Peyer's patch (tissue), 4 donors: ENCODE data around the gene GOLPH3.

ENCODE experiments used
- CTCF ChIP-seq, 6 experiments: fragments of 450-650 bp in 4 of 6; fragments of 200-600 bp in 2 of 6; sonication (generic) in 1 of 6; IDR thresholded peaks; one replicate each; pipeline ENCODE4 v1.5.1; 2017 to 2019; ENCODE audit warnings: antibody characterized with exemption in 6 of 6, mild to moderate bottlenecking in 3 of 6, moderate library complexity in 1 of 6
- POLR2A ChIP-seq, 2 donors: fragments of 450-650 bp; IDR thresholded peaks; one replicate each; pipeline ENCODE4 v1.5.1; 2017; ENCODE audit warnings: antibody characterized with exemption in 2 of 2, mild to moderate bottlenecking in 2 of 2, moderate library complexity in 2 of 2

GRCh38 chr5:32155211-32155610 lies 18.9 kb downstream of the GOLPH3 start:
- no peak for TF ChIP-seq CTCF (IDR thresholded peaks at IDR 0.05)
- no peak for TF ChIP-seq POLR2A (IDR thresholded peaks at IDR 0.05)
